ENCODE measurements around the gene GGN. TPM values are rescaled to one million over a fixed set of nuclear protein-coding genes. Genes with fewer than 3 reads are reported as not detected.

The GGN gene
- total and polyA plus RNA-seq, 9 of the 15 experiments (the other 6 are each of a cell fraction or from before 2014, with no cell fraction given): 0.15 to 0.33 TPM; not detected in 7

DNA sequence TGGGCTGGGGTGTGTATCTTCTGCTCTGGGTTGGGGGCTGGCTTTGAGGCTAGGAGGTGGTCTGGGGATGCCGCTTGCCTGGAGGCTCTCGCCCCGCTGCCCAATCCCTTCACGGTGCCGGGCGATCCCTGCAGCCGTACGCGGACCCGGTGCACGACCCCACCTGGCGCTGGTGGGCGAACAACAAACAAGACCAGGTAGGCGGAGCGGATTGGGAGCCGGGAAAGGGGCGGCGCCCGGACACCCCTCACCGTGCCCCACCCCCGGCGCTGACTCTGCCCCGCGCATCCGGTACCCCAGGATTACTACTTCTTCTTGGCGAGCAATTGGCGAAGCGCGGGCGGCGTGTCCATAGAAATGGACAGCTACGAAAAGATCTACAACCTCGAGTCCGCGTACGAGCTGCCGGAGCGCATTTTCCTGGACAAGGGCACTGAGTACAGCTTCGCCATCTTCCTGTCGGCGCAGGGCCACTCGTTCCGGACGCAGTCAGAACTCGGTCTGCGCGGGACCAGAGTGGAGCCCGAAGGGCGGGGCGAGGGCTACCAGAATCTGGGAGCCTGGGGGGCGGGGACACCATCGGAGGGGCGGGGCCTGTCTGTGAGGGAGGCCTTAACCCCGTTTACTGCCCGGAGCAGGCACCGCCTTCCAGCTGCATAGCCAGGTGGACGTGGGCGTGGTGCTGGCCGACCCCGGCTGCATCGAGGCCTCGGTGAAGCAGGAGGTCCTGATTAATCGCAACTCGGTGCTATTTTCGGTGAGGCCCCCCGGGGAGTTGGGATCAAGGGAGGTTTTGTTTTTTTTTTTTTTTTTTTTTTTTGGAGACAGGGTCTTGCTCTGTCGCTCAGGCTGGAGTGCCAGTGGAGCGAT, 25.5 kb downstream of the GGN start (continued):
- TF ChIP-seq, protein P1, sequence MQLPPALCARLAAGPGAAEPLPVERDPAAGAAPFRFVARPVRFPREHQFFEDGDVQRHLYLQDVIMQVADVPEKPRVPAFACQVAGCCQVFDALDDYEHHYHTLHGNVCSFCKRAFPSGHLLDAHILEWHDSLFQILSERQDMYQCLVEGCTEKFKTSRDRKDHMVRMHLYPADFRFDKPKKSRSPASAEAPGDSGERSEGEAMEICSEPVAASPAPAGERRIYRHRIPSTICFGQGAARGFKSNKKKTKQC (CRISPR knock-in tag; IDR thresholded peaks at IDR 0.05): no peak; the same call in 1 of the 2 replicates
- TF ChIP-seq ESRRA (IDR thresholded peaks at IDR 0.05; ENCODE audit: borderline replicate concordance, low read depth): no peak; the same call in 1 of the 2 replicates
- TF ChIP-seq, protein P2, sequence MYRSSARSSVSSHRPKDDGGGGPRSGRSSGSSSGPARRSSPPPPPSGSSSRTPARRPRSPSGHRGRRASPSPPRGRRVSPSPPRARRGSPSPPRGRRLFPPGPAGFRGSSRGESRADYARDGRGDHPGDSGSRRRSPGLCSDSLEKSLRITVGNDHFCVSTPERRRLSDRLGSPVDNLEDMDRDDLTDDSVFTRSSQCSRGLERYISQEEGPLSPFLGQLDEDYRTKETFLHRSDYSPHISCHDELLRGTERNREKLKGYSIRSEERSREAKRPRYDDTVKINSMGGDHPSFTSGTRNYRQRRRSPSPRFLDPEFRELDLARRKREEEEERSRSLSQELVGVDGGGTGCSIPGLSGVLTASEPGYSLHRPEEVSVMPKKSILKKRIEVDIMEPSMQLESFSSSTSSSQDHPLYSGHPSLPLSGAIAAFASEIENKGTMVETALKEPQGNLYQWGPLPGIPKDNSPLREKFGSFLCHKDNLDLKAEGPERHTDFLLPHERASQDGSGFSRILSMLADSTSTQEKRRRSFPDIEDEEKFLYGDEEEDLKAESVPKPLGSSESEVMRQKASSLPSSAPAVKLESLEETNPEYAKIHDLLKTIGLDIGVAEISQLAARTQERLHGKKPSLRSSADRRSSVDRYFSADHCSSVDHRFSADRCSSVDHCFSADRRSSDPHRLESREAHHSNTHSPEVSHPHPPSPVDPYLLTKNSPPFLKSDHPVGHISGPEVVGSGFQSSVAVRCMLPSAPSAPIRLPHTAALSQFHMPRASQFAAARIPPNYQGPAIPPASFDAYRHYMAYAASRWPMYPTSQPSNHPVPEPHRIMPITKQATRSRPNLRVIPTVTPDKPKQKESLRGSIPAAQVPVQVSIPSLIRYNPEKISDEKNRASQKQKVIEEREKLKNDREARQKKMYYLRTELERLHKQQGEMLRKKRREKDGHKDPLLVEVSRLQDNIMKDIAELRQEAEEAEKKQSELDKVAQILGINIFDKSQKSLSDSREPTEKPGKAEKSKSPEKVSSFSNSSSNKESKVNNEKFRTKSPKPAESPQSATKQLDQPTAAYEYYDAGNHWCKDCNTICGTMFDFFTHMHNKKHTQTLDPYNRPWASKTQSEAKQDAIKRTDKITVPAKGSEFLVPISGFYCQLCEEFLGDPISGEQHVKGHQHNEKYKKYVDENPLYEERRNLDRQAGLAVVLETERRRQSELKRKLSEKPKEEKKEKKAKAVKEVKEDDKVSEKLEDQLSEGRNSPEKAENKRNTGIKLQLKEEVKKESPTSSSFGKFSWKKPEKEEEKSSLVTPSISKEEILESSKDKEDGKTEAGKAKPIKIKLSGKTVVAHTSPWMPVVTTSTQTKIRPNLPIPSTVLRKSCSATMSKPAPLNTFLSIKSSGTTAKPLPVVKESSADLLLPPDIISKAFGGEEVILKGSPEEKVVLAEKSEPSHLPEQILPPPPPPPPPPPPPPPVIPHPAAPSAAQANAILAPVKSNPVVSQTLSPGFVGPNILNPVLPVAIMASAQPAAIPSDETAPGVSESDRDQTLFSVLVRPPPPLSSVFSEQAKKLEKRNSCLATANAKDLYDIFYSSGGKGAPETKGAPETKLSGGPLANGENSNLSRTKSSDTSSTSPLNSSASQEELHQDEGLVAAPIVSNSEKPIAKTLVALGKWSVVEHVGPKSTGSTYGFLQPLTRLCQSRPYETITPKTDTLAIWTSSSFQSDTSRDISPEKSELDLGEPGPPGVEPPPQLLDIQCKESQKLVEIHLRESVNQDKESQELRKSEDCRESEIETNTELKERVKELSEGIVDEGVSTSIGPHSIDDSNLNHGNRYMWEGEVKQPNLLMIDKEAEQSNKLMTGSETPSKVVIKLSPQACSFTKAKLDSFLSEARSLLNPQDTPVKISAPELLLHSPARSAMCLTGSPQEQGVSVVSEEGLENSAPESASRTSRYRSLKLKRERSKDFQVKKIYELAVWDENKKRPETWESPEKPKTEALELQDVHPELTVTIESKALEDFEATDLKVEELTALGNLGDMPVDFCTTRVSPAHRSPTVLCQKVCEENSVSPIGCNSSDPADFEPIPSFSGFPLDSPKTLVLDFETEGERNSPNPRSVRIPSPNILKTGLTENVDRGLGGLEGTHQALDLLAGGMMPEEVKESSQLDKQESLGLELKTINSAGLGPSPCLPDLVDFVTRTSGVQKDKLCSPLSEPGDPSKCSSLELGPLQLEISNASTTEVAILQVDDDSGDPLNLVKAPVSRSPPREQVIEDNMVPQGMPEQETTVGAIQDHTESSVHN (IDR thresholded peaks at IDR 0.05; ENCODE audit: borderline replicate concordance in 1 of 2, low read depth in 1 of 2): no peak
- TF ChIP-seq NONO (IDR thresholded peaks at IDR 0.05; ENCODE audit: low read depth in 2 of 2, low read length in 1 of 2): no peak
- no peak for TF ChIP-seq KLF6 (CRISPR knock-in tag; IDR thresholded peaks at IDR 0.05; ENCODE audit: borderline replicate concordance)
- TF ChIP-seq, protein P3, sequence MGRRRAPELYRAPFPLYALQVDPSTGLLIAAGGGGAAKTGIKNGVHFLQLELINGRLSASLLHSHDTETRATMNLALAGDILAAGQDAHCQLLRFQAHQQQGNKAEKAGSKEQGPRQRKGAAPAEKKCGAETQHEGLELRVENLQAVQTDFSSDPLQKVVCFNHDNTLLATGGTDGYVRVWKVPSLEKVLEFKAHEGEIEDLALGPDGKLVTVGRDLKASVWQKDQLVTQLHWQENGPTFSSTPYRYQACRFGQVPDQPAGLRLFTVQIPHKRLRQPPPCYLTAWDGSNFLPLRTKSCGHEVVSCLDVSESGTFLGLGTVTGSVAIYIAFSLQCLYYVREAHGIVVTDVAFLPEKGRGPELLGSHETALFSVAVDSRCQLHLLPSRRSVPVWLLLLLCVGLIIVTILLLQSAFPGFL (CRISPR knock-in tag; IDR thresholded peaks at IDR 0.05): no peak
- no peak for TF ChIP-seq FIP1L1 (IDR thresholded peaks at IDR 0.05; ENCODE audit: low read depth, low read length, poor library complexity, severe bottlenecking)
- TF ChIP-seq, protein P4, sequence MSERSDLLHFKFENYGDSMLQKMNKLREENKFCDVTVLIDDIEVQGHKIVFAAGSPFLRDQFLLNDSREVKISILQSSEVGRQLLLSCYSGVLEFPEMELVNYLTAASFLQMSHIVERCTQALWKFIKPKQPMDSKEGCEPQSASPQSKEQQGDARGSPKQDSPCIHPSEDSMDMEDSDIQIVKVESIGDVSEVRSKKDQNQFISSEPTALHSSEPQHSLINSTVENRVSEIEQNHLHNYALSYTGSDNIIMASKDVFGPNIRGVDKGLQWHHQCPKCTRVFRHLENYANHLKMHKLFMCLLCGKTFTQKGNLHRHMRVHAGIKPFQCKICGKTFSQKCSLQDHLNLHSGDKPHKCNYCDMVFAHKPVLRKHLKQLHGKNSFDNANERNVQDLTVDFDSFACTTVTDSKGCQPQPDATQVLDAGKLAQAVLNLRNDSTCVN (CRISPR knock-in tag; IDR thresholded peaks at IDR 0.05): no peak
- TF ChIP-seq ETS2 (tag; IDR thresholded peaks at IDR 0.05; ENCODE audit: borderline replicate concordance, poor library complexity, severe bottlenecking): no peak
- no peak for TF ChIP-seq ZNF143 (CRISPR knock-in tag; IDR thresholded peaks at IDR 0.05)
- TF ChIP-seq HDAC2 (IDR thresholded peaks at IDR 0.05): peak; percentile 31; the same call in 1 of the 2 replicates
- TF ChIP-seq PHTF2 (CRISPR knock-in tag; IDR thresholded peaks at IDR 0.05): no peak
- no peak for TF ChIP-seq ZNF197 (CRISPR knock-in tag; IDR thresholded peaks at IDR 0.05; ENCODE audit: low read depth)

Data from K562 (cell line).